RPMI8226 (cell line): ENCODE results near the gene NPR1.
"Not testable (repeated sequence)": the region's sequence is repeated elsewhere in the genome, so short reads cannot be mapped to it uniquely, and the experiment has no call there.

Experiments used
- DNase-seq: peaks from one replicate; pipeline ENCODE4 v3.0.0-alpha.2; 2015

The NPR1 gene

GRCh38 chr1:153651771-153652170, 26.7 kb upstream of the NPR1 start:
- DNase-seq, result peak; percentile 84

- DNase-seq, result no peak
These were observed 25.5 kb upstream of the NPR1 start for GRCh38 chr1:153652805-153653500.

GRCh38 chr1:153655333-153655732, 23.2 kb upstream of the NPR1 start:
- DNase-seq, result no peak

- DNase-seq, result peak; percentile 97
These were observed 19.9 kb upstream of the NPR1 start, which contains the start of gene SNAPIN for GRCh38 chr1:153658400-153659174. Gene SNAPIN (plus strand): TSS chr1:153658703. CDS start chr1:153658744, 41 bp downstream.

- DNase-seq, result no peak
These were observed 19.3 kb upstream of the NPR1 start for GRCh38 chr1:153659175-153659534.

- no peak for DNase-seq
These were observed 18.8 kb upstream of the NPR1 start for GRCh38 chr1:153659656-153660055.

GRCh38 chr1:153661111-153661708, 17.3 kb upstream of the NPR1 start:
- DNase-seq, result no peak

- no peak for DNase-seq
These were observed 16.2 kb upstream of the NPR1 start for GRCh38 chr1:153662269-153662668.

- DNase-seq, result no peak
These were observed 15.3 kb upstream of the NPR1 start for GRCh38 chr1:153663211-153663610.

GRCh38 chr1:153667439-153667838, 11.0 kb upstream of the NPR1 start:
- DNase-seq, result no peak

GRCh38 chr1:153668672-153669071, 9.8 kb upstream of the NPR1 start:
- DNase-seq, result not testable (repeated sequence)

GRCh38 chr1:153669606-153670005, 8.9 kb upstream of the NPR1 start:
- no peak for DNase-seq

GRCh38 chr1:153670257-153670858, 8.1 kb upstream of the NPR1 start:
- no peak for DNase-seq

- DNase-seq, result peak; percentile 99
These were observed 7.4 kb upstream of the NPR1 start, which contains the start of gene ILF2 for GRCh38 chr1:153670859-153671627. Gene ILF2 (minus strand): TSS chr1:153670993. CDS start chr1:153670922, 71 bp downstream.

GRCh38 chr1:153671628-153672353, 6.7 kb upstream of the NPR1 start:
- DNase-seq, result peak; percentile 60

- no peak for DNase-seq
These were observed 5.0 kb upstream of the NPR1 start for GRCh38 chr1:153673511-153673910.

GRCh38 chr1:153677718-153678518, 570 bp upstream of the NPR1 start:
- peak; percentile 65 for DNase-seq

- DNase-seq, result peak; percentile 44
These were observed 1.0 kb downstream of the NPR1 start for GRCh38 chr1:153679337-153680119.

GRCh38 chr1:153680120-153680403, 1.6 kb downstream of the NPR1 start:
- DNase-seq, result no peak

- no peak for DNase-seq
These were observed 4.2 kb downstream of the NPR1 start for GRCh38 chr1:153682730-153683129.
